Colonic mucosa (tissue), 4 donors: Measurements from ENCODE around the gene PROX1. TPM values are rescaled to one million over a fixed set of nuclear protein-coding genes. Genes with fewer than 3 reads are reported as not detected.

Source experiments
- DNase-seq: peaks from one replicate; pipeline ENCODE4 v3.0.0-alpha.2; 2020
- H3K27ac ChIP-seq: fragments of 200-600 bp; one replicate; pipeline ENCODE4 v1.8.0; 2021
- H3K27me3 ChIP-seq: fragments of 200-600 bp; one replicate; pipeline ENCODE4 v1.8.0; 2021
- H3K36me3 ChIP-seq: fragments of 200-600 bp; one replicate; pipeline ENCODE4 v1.8.0; 2021
- H3K4me1 ChIP-seq: fragments of 200-600 bp; one replicate; pipeline ENCODE4 v1.8.0; 2021; ENCODE audit warnings: mild to moderate bottlenecking
- H3K4me3 ChIP-seq: fragments of 200-600 bp; one replicate; pipeline ENCODE4 v1.8.0; 2021
- H3K9ac ChIP-seq, 2 donors: one replicate each; pipeline ENCODE4 v1.7.0; 2013; ENCODE audit warnings: control low read depth in 2 of 2, low read depth in 2 of 2, low read length in 2 of 2
- H3K9me3 ChIP-seq: fragments of 200-600 bp; one replicate; pipeline ENCODE4 v1.8.0; 2021
- intact Hi-C: fragments of 100-400 bp; cut with DNase I; formaldehyde crosslinking; loops from one replicate; pipeline ENCODE4 v1.14.1; 2022
- total RNA-seq, 2 donors: library from RNA; stranded (reverse); fragmentation: NEBNext Ultra II Directional in 1 of 2; extraction: Animal tissue kit (Norgen Biotek cat#: 25700) in 1 of 2; gene quantifications; one replicate each; pipeline ENCODE4 v1.2.1, GENCODE V29; 2021
- TF ChIP-seq, protein P1 (sequence below): fragments of 200-600 bp; IDR thresholded peaks from one replicate; pipeline ENCODE4 v1.8.0; 2022; ENCODE audit warnings: antibody characterized with exemption, mild to moderate bottlenecking
- donor health status: healthy.
- donor health status: DM: no; HTN: no; CAD: no.
- donor health status: DM: no; HTN: no; CAD: no.

Gene PROX1
- total RNA-seq, 2 donors from 2014 or later, result 11.6 to 14.7 TPM

- H3K27ac ChIP-seq, result no peak overlapping the region
- no peaks in the 10 kb centered on the region for H3K27me3 ChIP-seq
- no peaks in the 10 kb centered on the region for H3K36me3 ChIP-seq
- no peak overlapping the region for H3K9ac ChIP-seq
- intact Hi-C loops, result no loop called here
- H3K4me3 ChIP-seq, result no peak overlapping the region
- no peaks in the 10 kb centered on the region for H3K4me1 ChIP-seq
- TF ChIP-seq, protein P1, sequence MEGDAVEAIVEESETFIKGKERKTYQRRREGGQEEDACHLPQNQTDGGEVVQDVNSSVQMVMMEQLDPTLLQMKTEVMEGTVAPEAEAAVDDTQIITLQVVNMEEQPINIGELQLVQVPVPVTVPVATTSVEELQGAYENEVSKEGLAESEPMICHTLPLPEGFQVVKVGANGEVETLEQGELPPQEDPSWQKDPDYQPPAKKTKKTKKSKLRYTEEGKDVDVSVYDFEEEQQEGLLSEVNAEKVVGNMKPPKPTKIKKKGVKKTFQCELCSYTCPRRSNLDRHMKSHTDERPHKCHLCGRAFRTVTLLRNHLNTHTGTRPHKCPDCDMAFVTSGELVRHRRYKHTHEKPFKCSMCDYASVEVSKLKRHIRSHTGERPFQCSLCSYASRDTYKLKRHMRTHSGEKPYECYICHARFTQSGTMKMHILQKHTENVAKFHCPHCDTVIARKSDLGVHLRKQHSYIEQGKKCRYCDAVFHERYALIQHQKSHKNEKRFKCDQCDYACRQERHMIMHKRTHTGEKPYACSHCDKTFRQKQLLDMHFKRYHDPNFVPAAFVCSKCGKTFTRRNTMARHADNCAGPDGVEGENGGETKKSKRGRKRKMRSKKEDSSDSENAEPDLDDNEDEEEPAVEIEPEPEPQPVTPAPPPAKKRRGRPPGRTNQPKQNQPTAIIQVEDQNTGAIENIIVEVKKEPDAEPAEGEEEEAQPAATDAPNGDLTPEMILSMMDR, result no peak
- H3K9me3 ChIP-seq, result no peaks in the 10 kb centered on the region
- DNase-seq, result no peak
Measured at GRCh38 chr1:214044438-214045214, 56.9 kb downstream of the PROX1 start.

DNA sequence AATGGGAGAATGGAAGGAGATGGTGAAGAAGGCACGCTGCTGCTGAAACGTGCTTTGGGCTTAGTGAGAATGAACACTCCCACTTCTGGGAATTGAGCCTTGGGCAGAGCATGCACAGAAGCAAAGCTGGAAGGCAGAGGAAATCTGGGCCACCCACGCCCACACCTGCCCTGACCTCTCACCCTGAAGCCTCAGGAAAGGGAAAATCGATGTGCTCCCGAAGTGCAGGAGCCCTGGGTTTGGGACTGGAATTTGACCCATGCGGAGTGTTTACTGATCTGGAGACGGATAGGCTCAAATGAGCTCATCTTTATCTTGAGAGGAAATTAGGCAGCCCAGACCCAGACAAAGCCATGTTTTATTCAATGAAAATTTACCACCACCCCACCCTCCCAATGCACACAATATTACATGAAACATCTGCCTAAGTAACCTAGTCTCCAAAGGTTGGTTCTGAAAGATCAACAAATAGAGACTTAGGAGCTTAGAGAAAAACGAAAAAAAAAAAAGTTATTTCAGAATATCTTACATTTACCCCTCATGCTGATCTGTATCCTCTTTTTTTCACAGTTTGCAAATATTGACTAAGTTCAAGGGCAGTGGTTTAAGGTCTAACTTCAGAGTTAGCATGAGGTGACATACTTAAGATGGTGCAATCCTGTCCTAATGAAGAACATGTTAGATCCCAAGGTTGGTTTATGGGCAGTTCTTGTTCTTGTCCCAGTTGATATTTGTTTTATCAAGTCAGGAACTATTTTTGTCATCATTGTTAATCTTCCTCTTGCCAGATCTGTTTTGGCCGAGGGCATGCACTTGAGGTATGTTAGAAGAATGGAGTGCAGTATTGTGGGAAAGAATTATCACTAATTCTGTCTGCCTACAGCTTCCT is 63.0 kb downstream of the PROX1 start:
- TF ChIP-seq, protein P1, result no peak
- no peak overlapping the region for H3K9ac ChIP-seq
- H3K4me1 ChIP-seq, result no peaks in the 10 kb centered on the region
- intact Hi-C loops, result no loop called here
- H3K36me3 ChIP-seq, result no peaks in the 10 kb centered on the region
- no peaks in the 10 kb centered on the region for H3K27me3 ChIP-seq
- DNase-seq, result no peak
- no peaks in the 10 kb centered on the region for H3K9me3 ChIP-seq
- H3K27ac ChIP-seq, result no peak overlapping the region
- no peak overlapping the region for H3K4me3 ChIP-seq

DNA sequence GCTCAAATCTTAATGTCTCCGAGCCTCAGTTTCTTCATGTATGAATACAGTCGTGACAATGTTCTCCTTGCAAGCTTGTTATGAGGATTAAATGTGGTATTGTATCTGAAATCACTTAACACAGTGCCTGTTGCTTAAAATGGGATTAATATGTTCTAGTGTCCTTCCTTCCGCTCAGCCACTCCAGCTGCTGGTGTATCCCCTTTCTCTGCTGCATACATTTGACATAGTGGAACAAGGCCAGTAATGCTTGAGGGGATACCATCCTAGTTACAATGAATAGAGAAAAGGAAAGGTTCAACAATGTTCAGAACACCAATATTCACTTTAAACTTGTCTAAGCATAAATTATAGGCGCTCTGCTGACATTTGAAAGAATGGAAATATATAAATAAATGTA is 64.0 kb downstream of the PROX1 start:
- H3K27me3 ChIP-seq, result no peaks in the 10 kb centered on the region
- no peak overlapping the region for H3K9ac ChIP-seq
- H3K36me3 ChIP-seq, result no peaks in the 10 kb centered on the region
- intact Hi-C loops, result no loop called here
- no peaks in the 10 kb centered on the region for H3K9me3 ChIP-seq
- H3K27ac ChIP-seq, result no peak overlapping the region
- no peak overlapping the region for H3K4me3 ChIP-seq
- TF ChIP-seq, protein P1, result no peak
- no peaks in the 10 kb centered on the region for H3K4me1 ChIP-seq
- DNase-seq, result no peak

- no peak for DNase-seq
- Histone ChIP-seq H3K9me3 (no peaks in the 10 kb centered on the region), H3K4me1 (no peaks in the 10 kb centered on the region), H3K4me3 (no peak overlapping the region), H3K27ac (no peak overlapping the region), H3K27me3 (no peaks in the 10 kb centered on the region), H3K9ac (no peak overlapping the region), H3K36me3 (no peaks in the 10 kb centered on the region)
- intact Hi-C loops, result no loop called here
- TF ChIP-seq, protein P1, result no peak
Measured at GRCh38 chr1:214058076-214058475, 70.3 kb downstream of the PROX1 start.

DNA sequence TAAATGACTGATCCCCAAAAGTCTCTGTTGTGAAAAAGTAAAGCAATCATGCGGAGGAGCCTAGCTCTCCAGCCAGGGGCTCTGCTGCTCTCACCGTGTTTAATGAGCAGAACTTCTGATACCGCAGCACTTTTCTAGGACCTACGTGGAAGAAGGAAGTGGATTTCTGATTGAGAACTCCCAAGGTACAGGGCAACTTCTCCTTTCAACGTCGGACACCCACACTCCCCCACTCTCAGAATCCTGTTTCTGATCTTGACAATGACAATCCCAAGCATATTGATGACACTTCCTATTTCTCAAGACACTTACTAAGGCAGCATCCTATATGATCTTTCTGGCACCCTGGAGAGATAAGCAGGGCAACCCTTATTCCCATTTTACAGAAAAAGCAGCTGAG is 78.4 kb downstream of the PROX1 start:
- no peaks in the 10 kb centered on the region for H3K4me1 ChIP-seq
- DNase-seq, result no peak
- no peak overlapping the region for H3K9ac ChIP-seq
- H3K36me3 ChIP-seq, result no peaks in the 10 kb centered on the region
- intact Hi-C loops, result no loop called here
- no peaks in the 10 kb centered on the region for H3K27me3 ChIP-seq
- no peaks in the 10 kb centered on the region for H3K9me3 ChIP-seq
- no peak overlapping the region for H3K27ac ChIP-seq
- no peak overlapping the region for H3K4me3 ChIP-seq
- TF ChIP-seq, protein P1, result no peak
